Testis (tissue), 3 donors: ENCODE measurements around the gene ZNRF3. TPM values are rescaled to one million over a fixed set of nuclear protein-coding genes. Genes with fewer than 3 reads are reported as not detected.
"Not testable (repeated sequence)": the region's sequence is repeated elsewhere in the genome, so short reads cannot be mapped to it uniquely, and the experiment has no call there.

Experiments
- DNase-seq: peaks from one replicate; pipeline ENCODE4 v3.0.0-alpha.2; 2019
- H3K27ac ChIP-seq, 2 donors: fragments of 200-600 bp; sonication (generic); one replicate each; pipeline ENCODE4 v1.5.1; 2019
- H3K27me3 ChIP-seq: fragments of 200-600 bp; sonication (generic); one replicate; pipeline ENCODE4 v1.5.1; 2019
- H3K36me3 ChIP-seq: fragments of 200-600 bp; sonication (generic); one replicate; pipeline ENCODE4 v1.5.1; 2017; ENCODE audit warnings: low read depth; ENCODE audit errors: missing control alignments
- H3K4me1 ChIP-seq: fragments of 200-600 bp; sonication (generic); one replicate; pipeline ENCODE4 v1.5.1; 2019
- H3K4me3 ChIP-seq, 2 donors: fragments of 200-600 bp; sonication (generic); one replicate each; pipeline ENCODE4 v1.5.1; 2017 to 2019
- H3K9me3 ChIP-seq: fragments of 200-600 bp; sonication (generic); one replicate; pipeline ENCODE4 v1.5.1; 2017
- CTCF ChIP-seq, 3 experiments: fragments of 450-650 bp in 2 of 3; fragments of 200-600 bp in 1 of 3; sonication (generic) in 1 of 3; IDR thresholded peaks; one replicate each; pipeline ENCODE4 v1.5.1; 2016 to 2019; ENCODE audit warnings: antibody characterized with exemption in 3 of 3, mild to moderate bottlenecking in 2 of 3, moderate library complexity in 1 of 3
- POLR2A ChIP-seq: fragments of 450-650 bp; IDR thresholded peaks from one replicate; pipeline ENCODE4 v1.6.1; 2017; ENCODE audit warnings: antibody characterized with exemption, mild to moderate bottlenecking, moderate library complexity
- WGBS, 2 donors: methylation state at CpG; one replicate each; pipeline ENCODE4 v1.1.5; 2018; 5-methylcytosine and 5-hydroxymethylcytosine counted together
- intact Hi-C: fragments of 100-400 bp; cut with DNase I; formaldehyde crosslinking; loops from one replicate; pipeline ENCODE4 v1.15.1; 2023; ENCODE audit warnings: low total_unique reads
- polyA plus RNA-seq: library from polyadenylated mRNA; stranded (reverse); fragments of 350-450 nt; fragmentation: Illumina TruSeq; extraction: RNeasy Lipid Tissue Mini Kit (QIAGEN cat#74804); gene quantifications from one replicate; pipeline ENCODE4 v1.2.3, GENCODE V29; 2014; ENCODE audit warnings: low read depth, low replicate concordance; ENCODE audit not compliant: insufficient read depth
- total RNA-seq, 2 donors: library from RNA; depleted of rRNA; stranded (reverse); fragments of >200 nt; gene quantifications; one replicate each; pipeline ENCODE4 v1.2.3, GENCODE V29; 2016

The ZNRF3 gene
- total and polyA plus RNA-seq, 3 donors from 2014 or later, result 13.9 to 44.5 (median 32.2) TPM

DNA sequence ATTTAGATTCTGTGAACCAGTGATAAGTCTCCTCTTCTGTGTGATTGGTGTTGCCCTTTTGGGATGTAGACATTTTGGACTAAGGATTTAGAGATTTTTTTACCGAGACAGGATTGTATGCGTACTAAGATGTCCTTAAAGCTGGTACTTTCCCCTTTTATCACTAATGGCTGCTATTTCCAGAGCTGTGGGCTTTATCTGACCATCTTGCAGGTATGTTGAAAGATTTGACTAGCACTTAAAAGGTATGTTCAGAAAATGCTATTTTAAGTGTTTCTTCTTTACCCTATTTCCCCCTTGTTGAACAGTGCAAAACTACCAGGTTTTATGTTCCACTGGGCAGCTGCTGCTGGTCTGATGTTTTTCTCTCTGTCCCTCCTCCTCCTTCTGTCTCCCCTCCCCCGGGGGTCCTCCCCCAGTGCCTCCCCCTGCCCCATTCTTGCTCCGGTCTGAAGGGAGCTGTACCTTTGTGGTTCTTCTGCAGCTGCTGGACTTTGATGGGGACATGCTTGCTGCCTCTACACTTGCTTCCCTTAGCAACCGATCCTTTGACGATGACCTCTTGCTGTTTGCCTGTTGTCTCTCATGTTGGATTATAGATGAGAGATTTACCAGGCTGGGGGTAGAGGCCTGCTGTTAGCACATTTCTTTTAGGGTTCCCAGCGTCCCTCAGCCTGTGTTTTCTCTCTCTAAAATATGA lies 59.6 kb downstream of the ZNRF3 start:
- Histone ChIP-seq H3K36me3 (no peaks in the 10 kb centered on the region), H3K4me3 (no peak overlapping the region), H3K27ac (no peak overlapping the region), H3K27me3 (no peaks in the 10 kb centered on the region), H3K9me3 (no peaks in the 10 kb centered on the region), H3K4me1 (peaks cover 8% of the 10 kb centered on the region)
- TF ChIP-seq CTCF (IDR thresholded peaks at IDR 0.05) (no peak), POLR2A (no peak)
- WGBS, 2 donors, result 60 to 71% methylated on average over 7 of the region's 7 CpGs
- no peak for DNase-seq
- intact Hi-C loops, result no loop called here

DNA sequence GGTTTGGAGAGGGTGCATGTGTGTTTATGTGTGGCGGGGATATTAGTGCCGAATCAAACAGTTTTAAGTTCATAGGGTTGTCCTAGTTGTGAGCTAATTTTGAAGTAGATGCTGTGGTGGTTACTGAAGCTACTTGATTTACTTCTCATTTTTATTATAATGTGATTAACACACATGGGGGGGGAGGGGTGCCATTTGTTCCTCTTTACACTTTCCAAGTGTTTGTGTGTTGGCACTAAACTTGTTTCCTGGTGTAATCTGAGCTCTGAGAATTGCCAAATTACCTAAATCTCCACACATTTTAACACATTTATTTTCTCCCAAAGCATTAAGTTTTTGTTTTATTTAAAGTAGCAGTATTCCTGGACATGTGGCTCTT lies 60.1 kb downstream of the ZNRF3 start:
- no peak for DNase-seq
- H3K27ac ChIP-seq, result no peak overlapping the region
- intact Hi-C loops, result no loop called here
- TF ChIP-seq POLR2A (no peak), CTCF (IDR thresholded peaks at IDR 0.05) (no peak)
- H3K36me3 ChIP-seq, result no peaks in the 10 kb centered on the region
- WGBS, 2 donors, result 68 to 81% methylated on average over 2 of the region's 2 CpGs
- H3K27me3 ChIP-seq, result no peaks in the 10 kb centered on the region
- peaks cover 8% of the 10 kb centered on the region for H3K4me1 ChIP-seq
- H3K4me3 ChIP-seq, result no peak overlapping the region
- H3K9me3 ChIP-seq, result no peaks in the 10 kb centered on the region

GRCh38 chr22:28947125-28947524 lies 63.8 kb downstream of the ZNRF3 start:
- no peaks in the 10 kb centered on the region for H3K27me3 ChIP-seq
- intact Hi-C loops, result no loop called here
- no peaks in the 10 kb centered on the region for H3K9me3 ChIP-seq
- no peak for TF ChIP-seq CTCF (IDR thresholded peaks at IDR 0.05)
- TF ChIP-seq POLR2A, result no peak
- no peak overlapping the region for H3K4me3 ChIP-seq
- H3K4me1 ChIP-seq, result peaks cover 14% of the 10 kb centered on the region
- no peak overlapping the region for H3K27ac ChIP-seq
- no peaks in the 10 kb centered on the region for H3K36me3 ChIP-seq
- 90 to 97% methylated on average over 1 of the region's 1 CpG for WGBS, 2 donors
- no peak for DNase-seq

- peaks cover 26% of the 10 kb centered on the region for H3K4me1 ChIP-seq
- H3K9me3 ChIP-seq, result no peaks in the 10 kb centered on the region
- no peak overlapping the region for H3K27ac ChIP-seq
- no peaks in the 10 kb centered on the region for H3K36me3 ChIP-seq
- TF ChIP-seq CTCF (IDR thresholded peaks at IDR 0.05) (no peak), POLR2A (no peak)
- no peak overlapping the region for H3K4me3 ChIP-seq
- intact Hi-C loops, result no loop called here
- H3K27me3 ChIP-seq, result no peaks in the 10 kb centered on the region
- 98 to 100% methylated on average over 1 of the region's 1 CpG for whole genome bisulfite sequencing, 2 donors
- no peak for DNase-seq
Measured at GRCh38 chr22:28948424-28948823, 65.1 kb downstream of the ZNRF3 start.

- H3K36me3 ChIP-seq, H3K27ac ChIP-seq, DNase-seq, H3K27me3 ChIP-seq, H3K4me3 ChIP-seq, intact Hi-C loops, H3K9me3 ChIP-seq: not testable (repeated sequence)
- WGBS, 2 donors, result 96% methylated on average over 10 of the region's 10 CpGs
- peaks cover 31% of the 10 kb centered on the region for H3K4me1 ChIP-seq
Measured at GRCh38 chr22:28948860-28949551, 65.6 kb downstream of the ZNRF3 start.
